Vagina (tissue), 2 donors: Measurements from ENCODE around the gene NOL7. TPM values are rescaled to one million over a fixed set of nuclear protein-coding genes. Genes with fewer than 3 reads are reported as not detected.

ENCODE experiments used
- DNase-seq, 2 donors: peaks; one replicate each; pipeline ENCODE4 v3.0.0-alpha.2; 2017; ENCODE audit errors: extremely low spot score in 2 of 2
- H3K27ac ChIP-seq: fragments of 200-600 bp; sonication (generic); one replicate; pipeline ENCODE4 v1.5.1; 2019
- H3K27me3 ChIP-seq: fragments of 200-600 bp; sonication (generic); one replicate; pipeline ENCODE4 v1.5.1; 2019
- H3K36me3 ChIP-seq, 2 donors: fragments of 200-600 bp; sonication (generic); one replicate each; pipeline ENCODE4 v1.5.1; 2017 to 2019
- H3K4me1 ChIP-seq: fragments of 200-600 bp; sonication (generic); one replicate; pipeline ENCODE4 v1.5.1; 2019
- H3K4me3 ChIP-seq, 2 donors: fragments of 200-600 bp; sonication (generic); 1 replicate in 1 of 2; 2 replicates in 1 of 2; pipeline ENCODE4 v1.5.1; 2016 to 2019
- H3K9me3 ChIP-seq: fragments of 200-600 bp; sonication (generic); one replicate; pipeline ENCODE4 v1.5.1; 2019
- POLR2A ChIP-seq, 2 donors: fragments of 450-650 bp; IDR thresholded peaks; one replicate each; pipeline ENCODE4 v1.6.1; 2017; ENCODE audit warnings: antibody characterized with exemption in 2 of 2, mild to moderate bottlenecking in 2 of 2, moderate library complexity in 2 of 2
- POLR2AphosphoS5 ChIP-seq, 2 donors: sonication (generic); formaldehyde crosslinking; IDR thresholded peaks; one replicate each; pipeline ENCODE4 v1.9.0; 2017; ENCODE audit warnings: antibody characterized with exemption in 2 of 2, mild to moderate bottlenecking in 2 of 2, low read depth in 1 of 2; ENCODE audit not compliant: insufficient read depth in 1 of 2
- intact Hi-C: fragments of 100-400 bp; cut with DNase I; formaldehyde crosslinking; loops from one replicate; pipeline ENCODE4 v1.15.1; 2023
- total RNA-seq: library from RNA; depleted of rRNA; stranded (reverse); fragments of >200 nt; gene quantifications from one replicate; pipeline ENCODE4 v1.2.3, GENCODE V29; 2016
- TF ChIP-seq, protein P1 (sequence below), 3 experiments: fragments of 450-650 bp in 2 of 3; fragments of 200-600 bp in 1 of 3; sonication (generic) in 1 of 3; IDR thresholded peaks; one replicate each; pipeline ENCODE4 v1.5.1; 2017 to 2019; ENCODE audit warnings: antibody characterized with exemption in 3 of 3, mild to moderate bottlenecking in 2 of 3, moderate library complexity in 2 of 3

The NOL7 gene
- total RNA-seq, 1 donor from 2014 or later, result 67.0 TPM

GRCh38 chr6:13653296-13653695, 38.2 kb downstream of the NOL7 start:
- Histone ChIP-seq H3K9me3 (no peaks in the 10 kb centered on the region), H3K27me3 (no peaks in the 10 kb centered on the region), H3K27ac (no peak overlapping the region), H3K4me1 (peaks cover under 1% of the 10 kb centered on the region), H3K4me3 (no peak overlapping the region), H3K36me3 (peaks cover 0 to 17% of the 10 kb centered on the region in 2 donors)
- TF ChIP-seq POLR2A (IDR thresholded peaks at IDR 0.05), result no peak
- TF ChIP-seq POLR2AphosphoS5 (IDR thresholded peaks at IDR 0.05; ENCODE audit: insufficient read depth in 1 of 2, low read depth in 1 of 2), result no peak
- TF ChIP-seq, protein P1, sequence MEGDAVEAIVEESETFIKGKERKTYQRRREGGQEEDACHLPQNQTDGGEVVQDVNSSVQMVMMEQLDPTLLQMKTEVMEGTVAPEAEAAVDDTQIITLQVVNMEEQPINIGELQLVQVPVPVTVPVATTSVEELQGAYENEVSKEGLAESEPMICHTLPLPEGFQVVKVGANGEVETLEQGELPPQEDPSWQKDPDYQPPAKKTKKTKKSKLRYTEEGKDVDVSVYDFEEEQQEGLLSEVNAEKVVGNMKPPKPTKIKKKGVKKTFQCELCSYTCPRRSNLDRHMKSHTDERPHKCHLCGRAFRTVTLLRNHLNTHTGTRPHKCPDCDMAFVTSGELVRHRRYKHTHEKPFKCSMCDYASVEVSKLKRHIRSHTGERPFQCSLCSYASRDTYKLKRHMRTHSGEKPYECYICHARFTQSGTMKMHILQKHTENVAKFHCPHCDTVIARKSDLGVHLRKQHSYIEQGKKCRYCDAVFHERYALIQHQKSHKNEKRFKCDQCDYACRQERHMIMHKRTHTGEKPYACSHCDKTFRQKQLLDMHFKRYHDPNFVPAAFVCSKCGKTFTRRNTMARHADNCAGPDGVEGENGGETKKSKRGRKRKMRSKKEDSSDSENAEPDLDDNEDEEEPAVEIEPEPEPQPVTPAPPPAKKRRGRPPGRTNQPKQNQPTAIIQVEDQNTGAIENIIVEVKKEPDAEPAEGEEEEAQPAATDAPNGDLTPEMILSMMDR (IDR thresholded peaks at IDR 0.05), result no peak
- intact Hi-C loops, result no loop called here
- DNase-seq, result no peak

DNA sequence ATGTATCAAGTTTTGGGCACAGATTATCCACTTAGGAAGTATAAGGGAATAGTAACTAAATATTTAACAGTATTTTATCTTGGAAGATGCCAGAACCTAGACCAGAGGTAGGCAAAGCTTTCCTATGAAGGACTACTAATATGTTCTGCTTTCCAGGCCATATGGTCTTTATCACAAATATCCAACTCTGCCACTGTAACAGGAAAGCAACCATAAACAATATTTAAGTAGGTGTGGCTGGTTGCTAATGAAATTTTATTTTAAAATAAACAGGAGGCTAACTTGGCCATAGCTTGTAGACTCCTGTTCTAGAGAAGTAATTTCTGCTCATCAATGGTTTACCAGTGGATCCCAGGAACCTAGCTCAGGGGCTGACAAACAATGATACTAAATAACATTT, 39.4 kb downstream of the NOL7 start:
- Histone ChIP-seq H3K4me3 (no peak overlapping the region), H3K9me3 (no peaks in the 10 kb centered on the region), H3K27ac (no peak overlapping the region), H3K27me3 (no peaks in the 10 kb centered on the region), H3K4me1 (peaks cover 13% of the 10 kb centered on the region), H3K36me3 (peaks cover 0 to 17% of the 10 kb centered on the region in 2 donors)
- intact Hi-C loops, result no loop called here
- TF ChIP-seq, protein P1 (IDR thresholded peaks at IDR 0.05), result no peak
- TF ChIP-seq POLR2AphosphoS5 (IDR thresholded peaks at IDR 0.05; ENCODE audit: insufficient read depth in 1 of 2, low read depth in 1 of 2) (no peak), POLR2A (IDR thresholded peaks at IDR 0.05) (no peak)
- DNase-seq, result no peak

GRCh38 chr6:13655700-13656099, 40.6 kb downstream of the NOL7 start:
- intact Hi-C loops, result no loop called here
- H3K4me1 ChIP-seq, result peaks cover 23% of the 10 kb centered on the region
- no peak overlapping the region for H3K4me3 ChIP-seq
- peaks cover 0 to 13% of the 10 kb centered on the region in 2 donors for H3K36me3 ChIP-seq
- no peak overlapping the region for H3K27ac ChIP-seq
- no peak for DNase-seq
- TF ChIP-seq, protein P1 (IDR thresholded peaks at IDR 0.05), result no peak
- TF ChIP-seq POLR2A (IDR thresholded peaks at IDR 0.05), result no peak
- no peak for TF ChIP-seq POLR2AphosphoS5 (IDR thresholded peaks at IDR 0.05; ENCODE audit: insufficient read depth in 1 of 2, low read depth in 1 of 2)
- H3K27me3 ChIP-seq, result no peaks in the 10 kb centered on the region
- H3K9me3 ChIP-seq, result no peaks in the 10 kb centered on the region

GRCh38 chr6:13660273-13660672, 45.1 kb downstream of the NOL7 start:
- H3K27me3 ChIP-seq, result no peaks in the 10 kb centered on the region
- DNase-seq, result no peak
- H3K9me3 ChIP-seq, result no peaks in the 10 kb centered on the region
- H3K27ac ChIP-seq, result no peak overlapping the region
- TF ChIP-seq, protein P1 (IDR thresholded peaks at IDR 0.05), result no peak
- TF ChIP-seq POLR2AphosphoS5 (IDR thresholded peaks at IDR 0.05; ENCODE audit: insufficient read depth in 1 of 2, low read depth in 1 of 2) (no peak), POLR2A (IDR thresholded peaks at IDR 0.05) (no peak)
- no peak overlapping the region for H3K4me3 ChIP-seq
- peaks cover 63% of the 10 kb centered on the region for H3K4me1 ChIP-seq
- intact Hi-C loops, result no loop called here
- H3K36me3 ChIP-seq, result peaks cover 0 to 6% of the 10 kb centered on the region in 2 donors

- Histone ChIP-seq H3K4me1 (peaks cover 70% of the 10 kb centered on the region), H3K9me3 (no peaks in the 10 kb centered on the region), H3K27me3 (no peaks in the 10 kb centered on the region), H3K4me3 (no peak overlapping the region), H3K27ac (no peak overlapping the region), H3K36me3 (peaks cover 0 to 2% of the 10 kb centered on the region in 2 donors)
- TF ChIP-seq POLR2A (IDR thresholded peaks at IDR 0.05) (no peak), POLR2AphosphoS5 (IDR thresholded peaks at IDR 0.05; ENCODE audit: insufficient read depth in 1 of 2, low read depth in 1 of 2) (no peak)
- TF ChIP-seq, protein P1 (IDR thresholded peaks at IDR 0.05), result no peak
- intact Hi-C loops, result no loop called here
- no peak for DNase-seq
Measured at GRCh38 chr6:13660893-13661292, 45.8 kb downstream of the NOL7 start.
